DMS114 treated with DMSO at 0.1 percent for 48 hours (cell line): ENCODE results near the gene KPNA3.

Source experiments
- DNase-seq: peaks from one replicate; lab custom pipeline; 2025; ENCODE audit not compliant: unreplicated experiment; lab: John Stamatoyannopoulos, UW

Gene KPNA3

GRCh38 chr13:49683489-49683888 lies 109.0 kb downstream of the KPNA3 start:
- DNase-seq: no peak

GRCh38 chr13:49681842-49682435 lies 110.5 kb downstream of the KPNA3 start:
- no peak for DNase-seq

- no peak for DNase-seq
Observed at GRCh38 chr13:49679246-49679645, 113.2 kb downstream of the KPNA3 start.

- no peak for DNase-seq
Observed at GRCh38 chr13:49678191-49678914, 114.1 kb downstream of the KPNA3 start.

- no peak for DNase-seq
Observed at GRCh38 chr13:49676581-49677298, 115.7 kb downstream of the KPNA3 start.

GRCh38 chr13:49670828-49671227 lies 121.7 kb downstream of the KPNA3 start:
- DNase-seq: no peak

GRCh38 chr13:49669735-49670309 lies 122.7 kb downstream of the KPNA3 start:
- peak; percentile 42 for DNase-seq

GRCh38 chr13:49667773-49668172 lies 124.7 kb downstream of the KPNA3 start:
- no peak for DNase-seq

- no peak for DNase-seq
Observed at GRCh38 chr13:49664606-49665005, 127.9 kb downstream of the KPNA3 start.

GRCh38 chr13:49657241-49657641 lies 135.2 kb downstream of the KPNA3 start:
- DNase-seq: no peak

- no peak for DNase-seq
Observed at GRCh38 chr13:49655906-49656305, 136.6 kb downstream of the KPNA3 start.

GRCh38 chr13:49654011-49654410 lies 138.5 kb downstream of the KPNA3 start:
- DNase-seq: no peak

- DNase-seq: no peak
Observed at GRCh38 chr13:49653478-49653877, 139.0 kb downstream of the KPNA3 start.

GRCh38 chr13:49652355-49653305 lies 139.9 kb downstream of the KPNA3 start:
- DNase-seq: peak; percentile 12

GRCh38 chr13:49651570-49652354 lies 140.7 kb downstream of the KPNA3 start:
- no peak for DNase-seq

- DNase-seq: no peak
Observed at GRCh38 chr13:49649963-49650312, 142.5 kb downstream of the KPNA3 start.
